GM21825 (cell line): ENCODE data around the gene RASGRP4.
A peak's percentile ranks its signal among the peaks of the same experiment; 100 is the strongest.

Experiments
- ATAC-seq: cut with Tn5 transposase; IDR thresholded peaks from one replicate; pipeline ENCODE4 v1.9.1; 2021; ENCODE audit warnings: mild to moderate bottlenecking, moderate library complexity; ENCODE audit not compliant: unreplicated experiment

RASGRP4 gene

DNA sequence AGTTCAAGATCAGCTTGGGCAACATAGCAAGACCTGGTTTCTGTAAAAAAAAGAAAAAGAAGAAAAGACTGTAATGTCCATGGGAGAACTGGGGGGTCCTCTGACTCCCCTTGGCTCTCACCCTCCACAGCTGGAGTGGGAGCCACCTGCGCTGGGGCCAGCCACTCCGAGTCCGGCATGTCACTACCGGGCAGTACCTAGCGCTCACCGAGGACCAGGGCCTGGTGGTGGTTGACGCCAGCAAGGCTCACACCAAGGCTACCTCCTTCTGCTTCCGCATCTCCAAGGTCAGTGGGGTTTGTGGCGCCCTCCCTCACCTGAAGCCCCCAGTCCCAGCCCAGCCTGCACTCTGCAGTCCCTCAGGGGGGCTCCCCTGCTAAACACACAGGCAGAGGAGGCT, 22.2 kb upstream of the RASGRP4 start:
- no peak for ATAC-seq

- ATAC-seq = no peak
These were observed 19.3 kb upstream of the RASGRP4 start for GRCh38 chr19:38445362-38445761.

DNA sequence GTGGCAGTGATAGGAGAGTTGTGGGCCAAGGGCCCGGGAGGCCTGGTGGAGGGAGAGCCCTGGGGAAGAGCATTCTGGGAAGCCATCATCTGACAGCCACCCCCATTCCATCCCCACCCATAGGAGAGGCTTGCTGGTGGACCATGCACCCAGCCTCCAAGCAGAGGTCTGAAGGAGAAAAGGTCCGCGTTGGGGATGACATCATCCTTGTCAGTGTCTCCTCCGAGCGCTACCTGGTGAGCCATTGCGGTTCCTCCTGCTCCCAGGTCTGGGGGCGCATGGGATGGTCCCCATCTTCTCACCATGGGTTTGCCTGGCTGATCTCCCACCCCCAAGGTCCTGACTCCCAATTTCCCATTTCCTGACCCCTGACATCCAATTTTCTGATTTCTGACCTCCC, 18.0 kb upstream of the RASGRP4 start:
- no peak for ATAC-seq

DNA sequence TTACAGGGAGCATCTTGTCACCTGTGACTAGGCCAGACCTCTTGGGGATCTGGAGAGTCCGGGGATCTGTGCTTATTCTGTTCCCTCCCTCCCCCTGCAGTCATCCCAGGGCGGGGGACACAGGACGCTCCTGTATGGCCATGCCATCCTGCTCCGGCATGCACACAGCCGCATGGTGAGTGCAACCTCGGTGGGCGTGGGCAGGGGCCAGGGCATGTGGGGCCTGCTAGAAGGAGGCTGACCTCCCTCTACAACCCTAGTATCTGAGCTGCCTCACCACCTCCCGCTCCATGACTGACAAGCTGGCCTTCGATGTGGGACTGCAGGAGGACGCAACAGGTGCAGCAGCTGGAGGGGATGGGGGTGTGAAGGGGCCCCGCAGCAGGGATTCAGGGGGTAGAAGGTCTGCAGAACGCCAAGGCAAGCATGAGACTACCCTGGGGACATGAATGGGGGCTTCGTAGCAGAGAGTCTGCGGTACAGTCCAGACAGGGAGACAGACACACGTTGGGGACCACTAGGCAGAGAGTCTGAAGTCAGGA, 17.5 kb upstream of the RASGRP4 start:
- no peak for ATAC-seq

GRCh38 chr19:38442736-38443135, 16.7 kb upstream of the RASGRP4 start:
- ATAC-seq = no peak

- ATAC-seq = no peak
These were observed 15.8 kb upstream of the RASGRP4 start for GRCh38 chr19:38441657-38442348.

- ATAC-seq = no peak
These were observed 14.6 kb upstream of the RASGRP4 start for GRCh38 chr19:38440592-38440991.

DNA sequence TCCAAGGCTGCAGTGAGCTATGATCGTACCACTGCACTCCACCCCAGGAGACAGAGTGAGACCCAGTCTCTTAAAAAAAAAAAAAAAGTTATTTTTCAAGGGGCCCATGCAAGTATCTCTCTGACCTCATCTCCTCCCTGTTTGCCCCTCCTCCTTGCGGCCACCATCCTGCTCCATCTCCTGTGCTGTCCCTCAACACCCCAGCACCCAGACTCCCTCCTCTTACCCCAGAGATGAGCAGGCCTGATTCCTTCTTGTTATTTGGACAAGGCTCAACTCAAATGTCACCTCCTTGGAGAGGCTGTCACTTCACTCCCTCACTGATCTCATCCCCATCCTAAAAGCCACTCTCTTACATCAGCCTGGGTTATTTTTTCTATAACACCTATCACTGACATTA, 11.9 kb upstream of the RASGRP4 start:
- no peak for ATAC-seq

- ATAC-seq = no peak
These were observed 11.3 kb upstream of the RASGRP4 start for GRCh38 chr19:38437295-38437694.

GRCh38 chr19:38434549-38435051, 8.6 kb upstream of the RASGRP4 start:
- ATAC-seq = no peak

DNA sequence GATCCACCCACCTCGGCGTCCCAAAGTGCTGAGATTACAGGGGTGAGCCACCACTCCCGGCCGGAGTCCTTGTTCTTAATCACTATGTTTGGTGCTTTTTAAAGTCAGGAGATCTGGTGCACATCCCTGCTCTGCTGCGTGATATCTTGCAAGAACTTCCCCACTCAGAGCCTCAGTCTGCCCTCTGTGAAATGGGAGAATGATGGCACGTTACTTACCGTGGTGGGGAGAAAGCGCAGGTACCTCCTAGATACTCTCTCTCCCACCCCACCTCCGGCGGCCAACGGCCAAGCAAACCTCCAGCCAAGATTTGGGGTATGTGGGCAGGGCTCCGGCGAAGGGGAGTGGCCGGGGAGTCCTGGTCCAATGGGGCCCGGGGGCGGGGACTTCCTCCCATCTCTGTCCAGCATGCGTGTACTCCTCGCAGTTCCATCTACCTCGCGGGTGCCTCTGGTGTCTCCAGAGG, 7.3 kb upstream of the RASGRP4 start, which contains the start of gene RYR1:
Gene RYR1, plus strand, starts transcription at position 424 of the 466 bp plus-strand sequence. CDS start 139 bp downstream, outside the sequence.
- ATAC-seq = no peak

DNA sequence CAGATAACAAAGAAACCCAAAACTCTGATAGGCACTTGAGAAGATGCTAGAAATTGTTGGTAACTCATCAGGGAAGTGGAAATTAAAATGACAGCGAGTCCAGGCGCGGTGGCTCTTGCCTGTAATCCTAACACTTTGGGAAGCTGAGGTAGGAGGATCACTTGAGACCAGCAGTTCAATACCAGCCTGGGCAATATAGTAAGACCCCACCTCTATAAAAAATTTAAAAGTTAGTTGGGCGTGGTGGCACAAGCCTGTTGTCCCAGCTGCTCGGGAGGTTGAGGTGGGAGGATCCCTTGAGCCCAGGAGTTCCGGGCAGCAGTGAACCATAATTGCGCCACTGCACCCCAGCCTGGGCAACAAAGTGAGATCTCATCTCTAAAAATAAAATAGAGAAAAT, 4.9 kb upstream of the RASGRP4 start:
- no peak for ATAC-seq

DNA sequence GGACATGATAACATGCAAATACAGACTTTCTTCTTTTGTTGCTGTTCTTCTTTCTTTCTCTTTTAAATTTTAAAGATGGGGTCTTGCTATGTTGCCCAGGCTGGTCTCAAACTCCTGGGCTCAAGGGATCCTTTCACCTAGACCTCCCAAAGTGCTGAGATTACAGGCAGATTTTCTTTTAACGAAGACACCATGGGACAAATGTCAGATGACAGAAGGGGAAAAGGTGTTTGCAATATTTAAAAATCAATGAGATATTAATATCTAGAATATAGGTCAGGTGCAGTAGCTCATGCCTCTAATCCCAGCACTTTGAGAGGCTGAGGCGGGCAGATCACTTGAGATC, 3.8 kb upstream of the RASGRP4 start:
- ATAC-seq = no peak

DNA sequence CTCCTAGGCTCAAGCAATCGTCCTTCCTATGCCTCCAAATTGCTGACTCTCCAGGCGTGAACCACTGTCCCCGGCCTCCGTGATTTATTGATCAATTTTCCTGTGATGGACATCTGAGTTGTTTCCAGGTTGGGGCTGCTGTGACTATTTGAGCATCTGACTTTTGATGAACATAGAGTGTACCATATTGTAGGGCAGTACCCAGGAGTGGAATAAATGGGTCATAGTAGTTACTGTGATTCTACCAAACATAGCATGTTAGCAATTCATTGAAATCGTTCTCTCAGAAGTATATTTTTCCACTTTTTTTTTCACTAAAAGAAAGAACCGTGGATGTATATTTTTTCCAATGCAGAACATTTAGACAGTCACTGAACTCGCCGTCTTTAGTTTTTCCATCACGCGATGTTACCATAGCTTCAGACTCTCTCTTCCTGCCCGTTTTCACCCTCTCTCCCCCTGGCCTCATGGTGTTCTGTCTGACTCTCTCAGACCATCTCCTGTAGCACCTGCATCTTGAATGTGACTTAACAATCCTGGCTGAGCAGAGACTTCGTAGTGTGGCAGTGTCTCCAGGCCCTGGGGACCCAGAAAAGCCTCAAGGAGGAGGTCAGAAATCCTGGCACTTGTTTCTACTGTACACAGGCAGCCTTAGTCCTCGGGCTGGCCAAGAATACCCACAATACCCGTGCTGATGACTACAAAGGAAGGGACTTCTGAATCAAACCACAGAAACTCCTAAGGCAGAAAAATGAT, 3.2 kb upstream of the RASGRP4 start:
- ATAC-seq = no peak

DNA sequence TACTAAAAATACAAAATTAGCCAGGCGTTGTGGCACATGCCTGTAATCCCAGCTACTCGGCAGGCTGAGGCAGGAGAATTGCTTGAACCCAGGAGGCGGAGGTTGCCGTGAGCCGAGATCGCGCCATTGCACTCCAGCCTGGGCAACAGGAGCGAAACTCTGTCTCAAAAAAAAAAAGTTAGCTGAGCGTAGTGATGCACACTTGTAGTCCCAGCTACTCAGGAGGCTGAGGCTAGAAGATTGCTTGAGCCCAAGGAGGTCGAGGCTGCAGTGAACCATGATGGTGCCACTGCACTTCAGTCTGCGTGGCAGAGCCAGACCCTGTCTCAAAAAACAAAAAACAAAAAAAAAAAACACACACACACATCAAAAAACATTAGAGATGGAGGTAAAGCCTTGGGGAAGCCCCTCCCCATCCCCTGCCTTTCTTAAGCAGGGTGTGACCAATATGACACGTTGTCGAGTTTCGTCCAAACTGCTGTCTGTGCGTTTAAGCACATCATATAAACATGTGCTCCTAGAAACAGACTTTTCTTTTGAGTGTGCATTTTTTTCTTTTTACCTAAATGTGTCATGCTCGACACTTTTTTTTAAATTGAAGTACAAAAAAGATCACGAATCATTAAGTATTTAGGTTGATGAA, 1.1 kb upstream of the RASGRP4 start:
- peak; percentile 57 for ATAC-seq

DNA sequence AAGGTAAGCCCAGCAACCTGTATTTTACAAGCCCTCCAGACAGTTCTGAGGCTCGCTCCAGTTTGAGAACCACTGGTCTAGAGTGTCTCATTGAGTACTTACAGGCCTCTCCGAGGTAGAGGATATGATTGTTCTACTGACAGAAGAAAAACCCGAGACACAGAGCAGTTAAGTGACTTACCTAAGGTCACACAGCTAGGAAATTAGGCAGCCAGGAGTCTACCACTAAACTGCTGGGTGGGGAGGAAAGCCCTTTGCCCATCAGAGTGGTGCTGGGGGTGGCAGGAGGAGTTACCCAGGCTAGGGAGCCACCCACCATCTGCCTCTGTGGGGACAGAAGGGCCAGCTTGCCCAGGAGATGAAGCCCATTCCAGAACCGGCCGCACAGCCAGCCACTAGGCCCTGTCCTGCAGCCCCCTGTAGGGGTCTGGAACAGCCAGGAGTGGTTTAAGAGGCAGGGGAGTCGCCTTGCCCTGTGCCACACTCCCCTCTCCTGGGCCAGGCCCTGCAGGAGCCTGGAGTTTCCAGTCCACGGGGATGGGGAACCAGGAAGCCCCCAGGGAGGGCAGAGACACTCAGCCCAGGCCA, 703 bp downstream of the RASGRP4 start:
- ATAC-seq = no peak

DNA sequence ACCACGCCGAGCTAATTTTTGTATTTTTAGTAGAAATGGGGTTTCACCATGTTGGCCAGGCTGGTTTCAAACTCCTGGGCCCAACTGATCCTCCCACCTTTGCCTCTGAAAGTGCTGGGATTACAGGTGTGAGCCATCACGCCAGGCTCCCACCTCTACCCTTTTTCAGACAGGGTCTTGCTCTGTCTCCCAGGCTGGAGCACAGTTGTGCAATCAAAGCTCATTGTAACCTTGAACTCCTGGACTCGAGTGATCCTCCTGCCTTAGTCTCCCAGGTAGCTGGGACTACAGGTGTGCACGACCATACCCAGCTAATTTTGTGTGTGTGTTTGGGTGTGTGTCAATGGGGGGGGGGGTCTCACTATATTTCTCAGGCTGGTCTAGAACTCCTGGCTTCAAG, 1.7 kb downstream of the RASGRP4 start:
- ATAC-seq = no peak

DNA sequence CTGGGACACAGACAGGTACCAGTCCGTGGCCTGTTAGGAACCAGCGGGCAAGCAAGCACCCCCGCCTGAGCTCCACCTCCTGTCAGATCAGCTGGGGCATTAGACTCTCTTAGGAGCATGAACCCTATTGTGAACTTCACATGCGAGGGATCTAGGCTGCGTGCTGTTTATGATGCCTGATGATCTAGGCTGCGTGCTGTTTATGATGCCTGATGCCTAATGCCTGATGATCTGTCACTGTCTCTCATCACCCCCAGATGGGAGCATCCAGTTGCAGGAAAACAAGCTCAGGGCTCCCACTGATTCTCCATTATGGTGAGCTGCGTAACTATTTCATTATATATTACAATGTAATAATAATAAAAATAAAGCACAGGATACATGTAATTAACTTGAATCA, 3.6 kb downstream of the RASGRP4 start:
- no peak for ATAC-seq

- ATAC-seq = no peak
These were observed 4.2 kb downstream of the RASGRP4 start for GRCh38 chr19:38421856-38422255.

GRCh38 chr19:38420935-38421334, 5.1 kb downstream of the RASGRP4 start:
- no peak for ATAC-seq
